ENCODE data around the gene QKI.

- TF ChIP-seq EZH2phosphoT487 (IDR thresholded peaks at IDR 0.05; ENCODE audit: borderline replicate concordance, low read length) (no peak), CTCF (conservative IDR thresholded peaks at IDR 0.05; ENCODE audit: low read depth, low read length) (no peak)
Observed at GRCh38 chr6:163520956-163521355, 106.4 kb downstream of the QKI start.

All from PC-3 (cell line).